ENCODE measurements around the gene DENND4A.

The DENND4A gene

DNA sequence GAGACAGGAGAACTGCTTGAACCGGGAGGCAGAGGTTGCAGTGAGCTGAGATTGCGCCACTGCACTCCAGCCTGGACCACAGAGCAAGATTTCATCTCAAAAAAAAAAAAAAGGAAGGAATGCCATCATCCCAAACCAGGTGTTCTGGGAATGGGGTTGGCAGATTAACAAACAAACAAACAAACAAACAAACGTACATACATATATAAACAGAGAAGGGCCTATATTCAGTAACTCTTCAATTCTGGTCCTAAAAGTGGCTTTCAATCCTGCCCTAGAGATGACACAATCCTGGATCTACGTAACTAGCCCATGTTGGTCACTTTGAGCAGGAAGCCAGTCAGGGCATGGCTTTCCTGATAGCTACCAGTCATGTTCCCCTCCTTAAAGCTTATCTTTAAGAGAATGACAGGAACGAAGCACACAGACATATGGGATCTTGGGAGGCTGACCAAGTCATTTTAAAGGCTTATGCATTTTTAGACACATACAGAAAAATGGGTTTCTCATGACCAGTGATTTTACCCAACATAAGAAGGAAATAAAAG lies 47.3 kb upstream of the DENND4A start:
- H3K9ac ChIP-seq (ENCODE audit: low read depth, low read length) = no peak overlapping the region
- no peak overlapping the region for H3K4me3 ChIP-seq (ENCODE audit: low read depth in 1 of 2, low read length in 2 of 2)
- TF ChIP-seq EZH2 (IDR thresholded peaks at IDR 0.05; ENCODE audit: borderline replicate concordance, low read depth, low read length, severe bottlenecking) = no peak
- TF ChIP-seq, protein P1, sequence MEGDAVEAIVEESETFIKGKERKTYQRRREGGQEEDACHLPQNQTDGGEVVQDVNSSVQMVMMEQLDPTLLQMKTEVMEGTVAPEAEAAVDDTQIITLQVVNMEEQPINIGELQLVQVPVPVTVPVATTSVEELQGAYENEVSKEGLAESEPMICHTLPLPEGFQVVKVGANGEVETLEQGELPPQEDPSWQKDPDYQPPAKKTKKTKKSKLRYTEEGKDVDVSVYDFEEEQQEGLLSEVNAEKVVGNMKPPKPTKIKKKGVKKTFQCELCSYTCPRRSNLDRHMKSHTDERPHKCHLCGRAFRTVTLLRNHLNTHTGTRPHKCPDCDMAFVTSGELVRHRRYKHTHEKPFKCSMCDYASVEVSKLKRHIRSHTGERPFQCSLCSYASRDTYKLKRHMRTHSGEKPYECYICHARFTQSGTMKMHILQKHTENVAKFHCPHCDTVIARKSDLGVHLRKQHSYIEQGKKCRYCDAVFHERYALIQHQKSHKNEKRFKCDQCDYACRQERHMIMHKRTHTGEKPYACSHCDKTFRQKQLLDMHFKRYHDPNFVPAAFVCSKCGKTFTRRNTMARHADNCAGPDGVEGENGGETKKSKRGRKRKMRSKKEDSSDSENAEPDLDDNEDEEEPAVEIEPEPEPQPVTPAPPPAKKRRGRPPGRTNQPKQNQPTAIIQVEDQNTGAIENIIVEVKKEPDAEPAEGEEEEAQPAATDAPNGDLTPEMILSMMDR (IDR thresholded peaks at IDR 0.05; ENCODE audit: borderline replicate concordance, extremely low read depth, low read length, poor library complexity, severe bottlenecking) = no peak
- H3K27ac ChIP-seq (ENCODE audit: low read length) = no peak overlapping the region
- H3K36me3 ChIP-seq (ENCODE audit: insufficient read depth, low read length) = no peaks in the 10 kb centered on the region
- H3K4me2 ChIP-seq (ENCODE audit: insufficient read depth, low read length) = no peak overlapping the region
- H3K79me2 ChIP-seq (ENCODE audit: insufficient read depth, low read length) = no peaks in the 10 kb centered on the region
- no peaks in the 10 kb centered on the region for H3K9me3 ChIP-seq (ENCODE audit: insufficient read depth, low read length, severe bottlenecking)
- no peak overlapping the region for H2AFZ ChIP-seq (ENCODE audit: low read depth, low read length)
- DNase-seq (no peak), ATAC-seq (ENCODE audit: insufficient read depth, low read depth) (no peak)
- H3K4me1 ChIP-seq (ENCODE audit: insufficient read depth, low read length) = no peaks in the 10 kb centered on the region
- no peaks in the 10 kb centered on the region for H3K27me3 ChIP-seq (ENCODE audit: insufficient read depth, low read length, poor library complexity)
- no peaks in the 10 kb centered on the region for H4K20me1 ChIP-seq (ENCODE audit: insufficient read depth, low read length)

DNA sequence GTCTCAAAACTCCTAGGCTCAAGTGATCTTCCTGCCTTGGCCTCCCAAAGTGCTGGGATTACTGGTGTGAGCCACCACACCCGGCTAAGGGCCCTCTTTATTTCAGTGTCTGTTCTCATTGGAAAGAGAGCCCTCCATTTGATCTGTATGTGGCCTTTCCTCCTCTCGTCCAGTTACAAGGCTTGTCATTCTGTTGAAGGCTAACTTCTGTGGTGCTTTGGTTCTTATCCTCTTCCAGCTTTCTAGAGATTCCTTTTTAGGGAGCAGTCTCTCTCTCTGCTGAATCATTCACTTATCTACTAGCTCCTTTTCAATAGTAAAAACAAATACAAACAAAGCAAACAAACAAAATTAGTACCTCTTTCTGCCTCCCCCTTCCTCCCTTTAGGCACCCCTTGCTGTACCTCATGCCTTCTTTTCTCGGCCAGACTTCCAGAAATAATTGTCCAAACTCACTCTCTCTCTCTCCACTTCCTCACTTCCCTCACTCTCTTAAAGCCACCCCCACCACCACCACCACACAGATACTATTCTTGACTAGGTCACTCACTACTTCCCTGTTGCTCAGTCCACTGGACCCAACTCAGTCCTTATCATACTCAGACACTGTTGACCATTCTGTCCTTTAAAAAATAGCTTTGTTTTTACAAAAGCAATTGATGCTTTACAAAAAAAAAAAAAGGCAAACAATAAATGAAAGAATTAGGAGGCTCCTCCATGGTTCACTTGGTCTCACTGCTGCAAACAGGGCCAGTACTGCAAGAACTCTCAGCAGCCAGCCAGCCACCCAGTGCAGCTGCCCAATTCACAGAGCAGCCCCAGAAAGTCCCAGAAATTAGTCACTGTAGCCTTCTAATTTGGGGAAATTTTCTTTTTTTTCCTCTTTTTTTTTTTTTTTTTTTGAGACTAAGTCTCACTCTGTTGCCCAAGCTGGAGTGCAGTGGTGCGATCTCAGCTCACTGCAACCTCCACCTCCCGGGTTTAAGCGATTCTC lies 45.5 kb upstream of the DENND4A start:
- DNase-seq (no peak), ATAC-seq (ENCODE audit: insufficient read depth, low read depth) (no peak)
- Histone ChIP-seq H3K9me3 (ENCODE audit: insufficient read depth, low read length, severe bottlenecking) (no peaks in the 10 kb centered on the region), H3K79me2 (ENCODE audit: insufficient read depth, low read length) (no peaks in the 10 kb centered on the region), H3K4me1 (ENCODE audit: insufficient read depth, low read length) (peaks cover 16% of the 10 kb centered on the region), H3K9ac (ENCODE audit: low read depth, low read length) (no peak overlapping the region), H3K4me2 (ENCODE audit: insufficient read depth, low read length) (no peak overlapping the region), H3K4me3 (ENCODE audit: low read depth in 1 of 2, low read length in 2 of 2) (no peak overlapping the region), H4K20me1 (ENCODE audit: insufficient read depth, low read length) (no peaks in the 10 kb centered on the region), H3K36me3 (ENCODE audit: insufficient read depth, low read length) (no peaks in the 10 kb centered on the region), H2AFZ (ENCODE audit: low read depth, low read length) (no peak overlapping the region), H3K27me3 (ENCODE audit: insufficient read depth, low read length, poor library complexity) (no peaks in the 10 kb centered on the region), H3K27ac (ENCODE audit: low read length) (no peak overlapping the region)
- TF ChIP-seq, protein P1 (IDR thresholded peaks at IDR 0.05; ENCODE audit: borderline replicate concordance, extremely low read depth, low read length, poor library complexity, severe bottlenecking) = no peak
- no peak for TF ChIP-seq EZH2 (IDR thresholded peaks at IDR 0.05; ENCODE audit: borderline replicate concordance, low read depth, low read length, severe bottlenecking)

DNA sequence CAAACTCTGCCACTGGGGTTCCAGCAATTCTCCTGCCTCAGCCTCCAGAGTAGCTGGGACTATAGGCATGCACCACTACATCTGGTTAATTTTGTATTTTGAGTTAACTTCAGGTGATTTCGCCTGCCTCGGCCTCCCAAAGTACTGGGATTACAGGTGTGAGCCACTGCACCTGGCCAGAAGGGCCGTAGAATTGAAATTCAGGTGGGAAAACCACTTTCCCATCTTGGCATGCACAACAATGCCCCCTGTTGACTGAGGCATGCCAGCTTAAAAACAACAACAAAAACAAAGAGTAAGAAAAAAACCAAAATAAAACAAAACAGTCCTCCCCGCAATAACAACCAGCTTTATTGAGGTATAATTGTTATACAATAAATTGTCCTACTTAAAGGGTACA lies 44.6 kb upstream of the DENND4A start:
- DNase-seq = no peak
- Histone ChIP-seq H3K9me3 (ENCODE audit: insufficient read depth, low read length, severe bottlenecking) (no peaks in the 10 kb centered on the region), H3K27me3 (ENCODE audit: insufficient read depth, low read length, poor library complexity) (no peaks in the 10 kb centered on the region), H2AFZ (ENCODE audit: low read depth, low read length) (no peak overlapping the region), H3K79me2 (ENCODE audit: insufficient read depth, low read length) (no peaks in the 10 kb centered on the region), H3K36me3 (ENCODE audit: insufficient read depth, low read length) (no peaks in the 10 kb centered on the region), H4K20me1 (ENCODE audit: insufficient read depth, low read length) (no peaks in the 10 kb centered on the region), H3K4me2 (ENCODE audit: insufficient read depth, low read length) (no peak overlapping the region), H3K27ac (ENCODE audit: low read length) (no peak overlapping the region), H3K9ac (ENCODE audit: low read depth, low read length) (no peak overlapping the region), H3K4me1 (ENCODE audit: insufficient read depth, low read length) (peaks cover 24% of the 10 kb centered on the region), H3K4me3 (ENCODE audit: low read depth in 1 of 2, low read length in 2 of 2) (no peak overlapping the region)
- no peak for ATAC-seq (ENCODE audit: insufficient read depth, low read depth)
- TF ChIP-seq EZH2 (IDR thresholded peaks at IDR 0.05; ENCODE audit: borderline replicate concordance, low read depth, low read length, severe bottlenecking) = no peak
- TF ChIP-seq, protein P1 (IDR thresholded peaks at IDR 0.05; ENCODE audit: borderline replicate concordance, extremely low read depth, low read length, poor library complexity, severe bottlenecking) = peak; percentile 49
